ENCODE measurements around the gene SDK1. TPM values are rescaled to one million over a fixed set of nuclear protein-coding genes. Genes with fewer than 3 reads are reported as not detected.

The SDK1 gene
- total RNA-seq, 1 donor from 2014 or later = 225 TPM

DNA sequence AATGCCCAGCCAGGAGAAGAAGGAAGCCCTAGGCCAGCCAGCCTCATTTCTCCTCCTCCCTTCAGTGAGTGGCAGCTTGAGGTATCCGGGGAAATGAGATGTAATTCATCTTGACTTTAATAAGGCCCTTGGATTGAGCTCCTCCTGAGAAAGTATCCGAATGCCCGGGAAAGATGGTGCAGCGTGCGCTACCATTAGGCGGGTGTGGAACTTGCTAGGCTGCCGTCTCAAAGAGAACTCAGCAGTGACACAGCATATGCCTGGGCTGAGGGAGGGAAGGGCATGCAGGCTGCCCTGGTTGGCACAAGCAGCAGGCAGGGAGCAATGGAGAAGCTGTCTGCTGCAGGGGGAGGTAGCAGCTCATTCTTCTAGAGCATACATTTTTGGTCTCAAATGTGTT lies 721.2 kb downstream of the SDK1 start:
- no peak for TF ChIP-seq CTCF (IDR thresholded peaks at IDR 0.05; ENCODE audit: partially characterized antibody, unreplicated experiment)
- peaks cover 40% of the 10 kb centered on the region for H3K36me3 Mint-ChIP-seq (ENCODE audit: unreplicated experiment)
- no peak for DNase-seq
- H3K27ac Mint-ChIP-seq (ENCODE audit: unreplicated experiment) = no peak overlapping the region
- no peak overlapping the region for H3K4me3 Mint-ChIP-seq (ENCODE audit: unreplicated experiment)
- H3K27me3 Mint-ChIP-seq (ENCODE audit: unreplicated experiment) = peaks cover 14% of the 10 kb centered on the region
- peaks cover 2% of the 10 kb centered on the region for H3K4me1 Mint-ChIP-seq (ENCODE audit: low read depth, unreplicated experiment)
- peaks cover 27% of the 10 kb centered on the region for H3K9me3 Mint-ChIP-seq (ENCODE audit: unreplicated experiment)

DNA sequence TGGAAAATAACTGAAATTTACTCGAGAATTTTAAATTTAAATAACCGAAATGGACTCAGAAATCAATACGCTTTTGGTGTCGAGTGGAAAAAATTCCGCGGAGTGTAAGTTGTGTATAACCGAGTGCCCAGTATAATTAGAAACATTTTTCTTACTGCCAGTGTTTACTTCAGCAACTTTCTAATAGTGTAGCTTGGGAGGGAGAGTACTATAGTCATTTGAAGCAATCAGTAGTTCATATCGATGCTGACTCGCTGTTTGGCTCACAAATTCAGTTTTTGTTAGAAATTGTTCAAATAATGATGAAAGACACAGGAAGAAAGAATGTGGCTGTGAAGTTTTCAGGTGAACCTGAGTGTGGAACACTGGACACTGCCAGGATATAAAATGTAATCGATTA lies 722.5 kb downstream of the SDK1 start:
- no peak overlapping the region for H3K4me3 Mint-ChIP-seq (ENCODE audit: unreplicated experiment)
- peaks cover 30% of the 10 kb centered on the region for H3K9me3 Mint-ChIP-seq (ENCODE audit: unreplicated experiment)
- peaks cover 32% of the 10 kb centered on the region for H3K36me3 Mint-ChIP-seq (ENCODE audit: unreplicated experiment)
- no peak for TF ChIP-seq CTCF (IDR thresholded peaks at IDR 0.05; ENCODE audit: partially characterized antibody, unreplicated experiment)
- no peak overlapping the region for H3K27ac Mint-ChIP-seq (ENCODE audit: unreplicated experiment)
- peaks cover 16% of the 10 kb centered on the region for H3K27me3 Mint-ChIP-seq (ENCODE audit: unreplicated experiment)
- H3K4me1 Mint-ChIP-seq (ENCODE audit: low read depth, unreplicated experiment) = peaks cover 2% of the 10 kb centered on the region
- no peak for DNase-seq

GRCh38 chr7:4024133-4024532 lies 723.1 kb downstream of the SDK1 start:
- Mint-ChIP-seq H3K4me1 (ENCODE audit: low read depth, unreplicated experiment) (peaks cover 2% of the 10 kb centered on the region), H3K27ac (ENCODE audit: unreplicated experiment) (no peak overlapping the region), H3K36me3 (ENCODE audit: unreplicated experiment) (peaks cover 29% of the 10 kb centered on the region), H3K9me3 (ENCODE audit: unreplicated experiment) (peaks cover 25% of the 10 kb centered on the region), H3K4me3 (ENCODE audit: unreplicated experiment) (no peak overlapping the region), H3K27me3 (ENCODE audit: unreplicated experiment) (peaks cover 15% of the 10 kb centered on the region)
- TF ChIP-seq CTCF (IDR thresholded peaks at IDR 0.05; ENCODE audit: partially characterized antibody, unreplicated experiment) = no peak
- DNase-seq = no peak

GRCh38 chr7:4024806-4025205 lies 723.8 kb downstream of the SDK1 start:
- peaks cover 25% of the 10 kb centered on the region for H3K9me3 Mint-ChIP-seq (ENCODE audit: unreplicated experiment)

GRCh38 chr7:4025210-4025609 lies 724.2 kb downstream of the SDK1 start:
- Mint-ChIP-seq H3K4me3 (ENCODE audit: unreplicated experiment) (no peak overlapping the region), H3K27me3 (ENCODE audit: unreplicated experiment) (peaks cover 15% of the 10 kb centered on the region), H3K4me1 (ENCODE audit: low read depth, unreplicated experiment) (peaks cover 2% of the 10 kb centered on the region), H3K27ac (ENCODE audit: unreplicated experiment) (no peak overlapping the region), H3K36me3 (ENCODE audit: unreplicated experiment) (peaks cover 18% of the 10 kb centered on the region), H3K9me3 (ENCODE audit: unreplicated experiment) (peaks cover 24% of the 10 kb centered on the region)
- no peak for DNase-seq
- TF ChIP-seq CTCF (IDR thresholded peaks at IDR 0.05; ENCODE audit: partially characterized antibody, unreplicated experiment) = no peak

More at GRCh38 chr7:4024806-4025205, 723.8 kb downstream of the SDK1 start:
- TF ChIP-seq CTCF (IDR thresholded peaks at IDR 0.05; ENCODE audit: partially characterized antibody, unreplicated experiment) = no peak
- Mint-ChIP-seq H3K4me1 (ENCODE audit: low read depth, unreplicated experiment) (peaks cover 2% of the 10 kb centered on the region), H3K4me3 (ENCODE audit: unreplicated experiment) (no peak overlapping the region), H3K27me3 (ENCODE audit: unreplicated experiment) (peaks cover 15% of the 10 kb centered on the region), H3K27ac (ENCODE audit: unreplicated experiment) (no peak overlapping the region), H3K36me3 (ENCODE audit: unreplicated experiment) (peaks cover 22% of the 10 kb centered on the region)
- no peak for DNase-seq
